SK-N-MC (cell line): ENCODE results near the gene ZBTB38.

Source experiments
- EZH2 ChIP-seq: fragments of 200-600 bp; sonication (generic); IDR thresholded peaks from one replicate; pipeline ENCODE4 v1.6.1; 2017; ENCODE audit warnings: antibody characterized with exemption
- FOXP2 ChIP-seq: optimal IDR thresholded peaks from 2 replicates; pipeline ENCODE3; 2011; ENCODE audit warnings: mild to moderate bottlenecking, moderate library complexity; ENCODE audit not compliant: insufficient read depth; ENCODE audit errors: extremely low read length, control extremely low read depth
- POLR2AphosphoS5 ChIP-seq: IDR thresholded peaks from 2 replicates; pipeline ENCODE4 v1.6.1; 2012; ENCODE audit warnings: mild to moderate bottlenecking, low read depth, low read length, borderline replicate concordance

GRCh38 chr3:141386126-141386488 lies 17.8 kb downstream of the ZBTB38 start:
- no peak for TF ChIP-seq EZH2
- TF ChIP-seq POLR2AphosphoS5 = no peak; the same call in 1 of the 2 replicates
- TF ChIP-seq FOXP2 = no peak
